ENCODE measurements around the gene CUEDC1. TPM values are rescaled to one million over a fixed set of nuclear protein-coding genes. Genes with fewer than 3 reads are reported as not detected.

The CUEDC1 gene
- total and polyA plus RNA-seq, 2 of the 13 experiments (the other 11 are each of a cell fraction or from before 2014, with no cell fraction given): 7.4 to 12.9 TPM

GRCh38 chr17:57946798-57947358 is 8.3 kb downstream of the CUEDC1 start (continued):
- TF ChIP-seq ZNF775 (CRISPR knock-in tag; IDR thresholded peaks at IDR 0.05; ENCODE audit: borderline replicate concordance): peak; percentile 99
- TF ChIP-seq TRIM24 (CRISPR knock-in tag; IDR thresholded peaks at IDR 0.05): no peak
- TF ChIP-seq KAT7 (CRISPR knock-in tag; IDR thresholded peaks at IDR 0.05; ENCODE audit: borderline replicate concordance): peak; percentile 15; the same call in 1 of the 2 replicates
- TF ChIP-seq ASH2L (IDR thresholded peaks at IDR 0.05; ENCODE audit: insufficient read length, low read depth, low read length): peak; percentile 67
- TF ChIP-seq SOX5 (CRISPR knock-in tag; IDR thresholded peaks at IDR 0.05; ENCODE audit: borderline replicate concordance): peak; percentile 30; the same call in 1 of the 2 replicates
- no peak for TF ChIP-seq NONO (IDR thresholded peaks at IDR 0.05)
- peak; percentile 27; the same call in 1 of the 2 replicates for TF ChIP-seq NONO (CRISPR knock-in tag; conservative IDR thresholded peaks at IDR 0.05)
- TF ChIP-seq RARA (CRISPR knock-in tag; IDR thresholded peaks at IDR 0.05): peak; percentile 41; the same call in 1 of the 2 replicates
- no peak for TF ChIP-seq BCLAF1 (IDR thresholded peaks at IDR 0.05)
- no peak for TF ChIP-seq RFXAP (CRISPR knock-in tag; IDR thresholded peaks at IDR 0.05; ENCODE audit: borderline replicate concordance)
- 0 out of 2 replicates have a peak, but pooled peaks have one; percentile 34 for TF ChIP-seq RELA (CRISPR knock-in tag; IDR thresholded peaks at IDR 0.05)
- 0 out of 2 replicates have a peak, but pooled peaks have one; percentile 37 for TF ChIP-seq PAXIP1 (CRISPR knock-in tag; conservative IDR thresholded peaks at IDR 0.05)
- no peak for TF ChIP-seq SOX13 (IDR thresholded peaks at IDR 0.05)
- peak in 1 of 2 experiments; percentile 65; a peak in 2 of 4 replicates for TF ChIP-seq SOX13 (CRISPR knock-in tag; conservative IDR thresholded peaks at IDR 0.05 in 1 of 2, IDR thresholded peaks at IDR 0.05 in 1 of 2)
- TF ChIP-seq PPARG (CRISPR knock-in tag; conservative IDR thresholded peaks at IDR 0.05): 0 out of 2 replicates have a peak, but pooled peaks have one; percentile 14
- TF ChIP-seq PHF21A (CRISPR knock-in tag; IDR thresholded peaks at IDR 0.05): peak; percentile 50; the same call in 1 of the 2 replicates
- peak; percentile 80; the same call in 1 of the 2 replicates for TF ChIP-seq ZNF292 (CRISPR knock-in tag; IDR thresholded peaks at IDR 0.05; ENCODE audit: borderline replicate concordance, low read depth)
- 0 out of 2 replicates have a peak, but pooled peaks have one; percentile 34 for TF ChIP-seq ZNF143 (CRISPR knock-in tag; IDR thresholded peaks at IDR 0.05)
- TF ChIP-seq NCOA2 (CRISPR knock-in tag; IDR thresholded peaks at IDR 0.05): 0 out of 2 replicates have a peak, but pooled peaks have one; percentile 9
- TF ChIP-seq BCL6 (CRISPR knock-in tag; IDR thresholded peaks at IDR 0.05): 0 out of 2 replicates have a peak, but pooled peaks have one; percentile 29
- peak; percentile 90 for TF ChIP-seq TFAP4 (IDR thresholded peaks at IDR 0.05; ENCODE audit: borderline replicate concordance, low read depth)

Measured in HepG2 (cell line).